WTC11 (cell line): ENCODE results near the gene RPS6KB2. TPM values are rescaled to one million over a fixed set of nuclear protein-coding genes. Genes with fewer than 3 reads are reported as not detected.

Experiments
- ATAC-seq: fragments of 200-7000 bp; cut with Tn5 transposase; 2 replicates; pipeline ENCODE4 v1.10.0; 2021; ENCODE audit warnings: mild to moderate bottlenecking, moderate library complexity
- CTCF ChIA-PET: fragments of 300-600 bp; sonication (Branson Sonifier 250); formaldehyde crosslinking; loops from one replicate; lab custom pipeline; 2021; ENCODE audit warnings: antibody characterized with exemption; lab: Charles Lee
- POLR2A ChIA-PET: fragments of 350-600 bp; sonication (Branson Sonifier 250); formaldehyde crosslinking; loops from one replicate; lab custom pipeline; 2021; ENCODE audit warnings: antibody characterized with exemption; lab: Charles Lee
- DNase-seq: peaks from one replicate; pipeline ENCODE4 v3.0.0; 2021; ENCODE audit warnings: low spot score
- H3K27ac Mint-ChIP-seq: 2 replicates; pipeline ENCODE4 v1.8.0; 2021; ENCODE audit warnings: mixed read lengths
- H3K27me3 Mint-ChIP-seq: 2 replicates; pipeline ENCODE4 v1.8.0; 2021; ENCODE audit warnings: low read depth, mild to moderate bottlenecking, moderate library complexity, mixed read lengths
- H3K36me3 Mint-ChIP-seq: 2 replicates; pipeline ENCODE4 v1.8.0; 2021; ENCODE audit warnings: mixed read lengths
- H3K4me1 Mint-ChIP-seq: 2 replicates; pipeline ENCODE4 v1.8.0; 2022; ENCODE audit warnings: mixed read lengths
- H3K4me3 Mint-ChIP-seq: 2 replicates; pipeline ENCODE4 v1.8.0; 2021; ENCODE audit warnings: mild to moderate bottlenecking, moderate library complexity, mixed read lengths
- H3K9me3 Mint-ChIP-seq: 2 replicates; pipeline ENCODE4 v1.8.0; 2021; ENCODE audit warnings: mixed read lengths
- ETV6 ChIP-seq: sonication (generic); formaldehyde crosslinking; IDR thresholded peaks from 2 replicates; pipeline ENCODE4 v1.8.1; 2022; ENCODE audit warnings: mild to moderate bottlenecking, missing genetic modification reagents
- JAZF1 ChIP-seq: fragments of 250-450 bp; sonication (Bioruptor Pico); IDR thresholded peaks from 2 replicates; pipeline ENCODE4 v1.9.0; 2021; ENCODE audit warnings: moderate library complexity, mild to moderate bottlenecking, inconsistent platforms
- MXD4 ChIP-seq: fragments of 250-450 bp; sonication (Bioruptor Pico); IDR thresholded peaks from 2 replicates; pipeline ENCODE4 v1.8.0; 2021; ENCODE audit warnings: mild to moderate bottlenecking, moderate library complexity, borderline replicate concordance
- NFE2L1 ChIP-seq: sonication (generic); formaldehyde crosslinking; IDR thresholded peaks from 2 replicates; pipeline ENCODE4 v1.8.1; 2023; ENCODE audit warnings: missing genetic modification reagents
- NFYB ChIP-seq: sonication (generic); formaldehyde crosslinking; conservative IDR thresholded peaks from 2 replicates; pipeline ENCODE4 v1.8.0; 2022; ENCODE audit warnings: low read depth, missing genetic modification reagents
- NR3C1 ChIP-seq: sonication (generic); formaldehyde crosslinking; conservative IDR thresholded peaks from 2 replicates; pipeline ENCODE4 v1.8.1; 2023; ENCODE audit warnings: low read depth, mild to moderate bottlenecking, missing genetic modification reagents
- RELA ChIP-seq: sonication (generic); formaldehyde crosslinking; IDR thresholded peaks from 2 replicates; pipeline ENCODE4 v1.8.1; 2022; ENCODE audit warnings: missing genetic modification reagents, mild to moderate bottlenecking, borderline replicate concordance
- SOX15 ChIP-seq: fragments of 250-450 bp; sonication (Bioruptor Pico); IDR thresholded peaks from 2 replicates; pipeline ENCODE4 v1.9.0; 2021; ENCODE audit warnings: mild to moderate bottlenecking
- TEAD4 ChIP-seq: sonication (generic); formaldehyde crosslinking; IDR thresholded peaks from 2 replicates; pipeline ENCODE4 v1.8.0; 2022; ENCODE audit warnings: mild to moderate bottlenecking, missing genetic modification reagents
- ZNF121 ChIP-seq: sonication (generic); formaldehyde crosslinking; IDR thresholded peaks from 2 replicates; pipeline ENCODE4 v1.8.0; 2023; ENCODE audit warnings: missing genetic modification reagents
- total RNA-seq: library from RNA; stranded (reverse); gene quantifications from 3 replicates; pipeline ENCODE4 v1.2.3, GENCODE V29; 2021
- TF ChIP-seq, protein P1 (sequence below): sonication (generic); formaldehyde crosslinking; IDR thresholded peaks from 2 replicates; pipeline ENCODE4 v1.8.0; 2022; ENCODE audit warnings: mild to moderate bottlenecking, missing genetic modification reagents
- TF ChIP-seq, protein P2 (sequence below): sonication (generic); formaldehyde crosslinking; IDR thresholded peaks from 2 replicates; pipeline ENCODE4 v1.8.1; 2023; ENCODE audit warnings: mild to moderate bottlenecking, missing genetic modification reagents, borderline replicate concordance
- TF ChIP-seq, protein P3 (sequence below): sonication (generic); formaldehyde crosslinking; IDR thresholded peaks from 2 replicates; pipeline ENCODE4 v1.8.0; 2022; ENCODE audit warnings: mild to moderate bottlenecking, missing genetic modification reagents
- TF ChIP-seq, protein P4 (sequence below): fragments of 250-450 bp; sonication (Bioruptor Pico); IDR thresholded peaks from 2 replicates; pipeline ENCODE4 v2.1.2; 2022; ENCODE audit warnings: mild to moderate bottlenecking, moderate library complexity
- TF ChIP-seq, protein P5 (sequence below): sonication (generic); formaldehyde crosslinking; IDR thresholded peaks from 2 replicates; pipeline ENCODE4 v1.8.1; 2023; ENCODE audit warnings: mild to moderate bottlenecking, missing genetic modification reagents, moderate library complexity
- TF ChIP-seq, protein P6 (sequence below): sonication (generic); formaldehyde crosslinking; IDR thresholded peaks from 2 replicates; pipeline ENCODE4 v1.8.0; 2023; ENCODE audit warnings: mild to moderate bottlenecking, missing genetic modification reagents

RPS6KB2 gene
- total RNA-seq, 1 experiment from 2014 or later, result 54.7 TPM

DNA sequence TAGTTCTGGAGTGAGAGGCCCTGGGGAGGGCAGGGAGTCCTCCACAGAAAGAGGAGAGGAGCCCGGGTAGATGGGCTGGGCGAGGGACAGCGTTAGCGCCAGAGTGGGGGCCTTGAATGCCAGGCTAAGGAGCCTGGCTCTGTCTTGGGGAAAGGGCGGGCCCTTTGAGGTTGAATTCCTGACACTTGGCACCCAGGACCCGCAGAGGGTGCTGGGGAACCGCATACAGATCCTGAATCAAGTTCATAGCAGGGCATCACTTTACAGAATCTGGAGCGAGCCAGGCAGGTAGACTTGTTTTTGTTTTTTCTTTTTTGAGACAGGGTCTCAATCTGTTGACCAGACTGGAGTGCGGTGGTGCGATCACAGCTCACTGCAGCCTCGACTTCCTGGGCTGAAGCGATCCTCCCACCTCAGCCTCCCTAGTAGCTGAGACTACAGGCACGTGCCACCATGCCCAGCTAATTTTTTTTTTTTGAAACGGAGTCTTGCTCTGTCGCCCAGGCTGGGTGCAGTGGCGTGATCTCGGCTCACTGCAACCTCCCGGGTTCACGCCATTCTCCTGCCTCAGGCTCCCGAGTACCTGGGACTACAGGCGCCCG is 6.8 kb upstream of the RPS6KB2 start:
- peaks cover 13% of the 10 kb centered on the region for H3K4me1 Mint-ChIP-seq
- ATAC-seq (peak; percentile 18), DNase-seq (no peak)
- H3K9me3 Mint-ChIP-seq, result no peaks in the 10 kb centered on the region
- peaks cover 4% of the 10 kb centered on the region; the same call in 1 of the 2 replicates for H3K27me3 Mint-ChIP-seq
- peak overlapping the region; percentile 56 for H3K4me3 Mint-ChIP-seq
- peak overlapping the region; percentile 77 for H3K27ac Mint-ChIP-seq
- POLR2A ChIA-PET, result interaction anchor here (1.0 to 2.5 kb wide), 4 partner anchors 14 to 47 kb away, joined by 3 to 11 read pairs (median 6); partner anchors contain the start of genes PPP1CA and TMEM134
- no peaks in the 10 kb centered on the region for H3K36me3 Mint-ChIP-seq
- CTCF ChIA-PET, result interaction anchor here (1.2 to 4.1 kb wide), 5 partner anchors 19 to 208 kb away, joined by 5 to 45 read pairs (median 10); partner anchors contain the start of genes CLCF1, NUDT8, PPP1CA and TBC1D10C
- TF ChIP-seq ZNF121 (CRISPR knock-in tag), result peak; percentile 51; the same call in 1 of the 2 replicates
- TF ChIP-seq MXD4 (CRISPR knock-in tag), result no peak

DNA sequence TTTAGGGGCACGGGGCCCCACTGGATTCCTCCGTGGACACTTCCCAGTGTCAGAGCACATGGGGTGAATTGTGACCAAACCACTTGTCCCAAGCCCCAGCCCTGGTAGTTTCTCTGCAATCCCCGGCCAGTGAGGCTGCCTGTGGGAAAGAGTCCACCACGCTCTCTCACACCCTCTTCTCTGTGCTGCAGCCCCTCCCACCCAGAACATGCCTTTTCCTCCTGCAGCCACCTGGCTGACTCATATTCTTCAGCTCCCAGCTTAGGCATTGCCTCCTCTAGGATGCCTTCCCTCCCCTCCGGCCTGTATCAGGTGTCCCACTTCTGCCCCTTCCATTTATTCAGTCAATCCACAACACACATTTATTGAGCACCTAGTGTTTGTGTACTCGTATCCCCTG is 5.4 kb upstream of the RPS6KB2 start:
- ChIA-PET CTCF (interaction anchor here (0.7 to 1.6 kb wide), 3 partner anchors 21 to 45 kb away, joined by 3 to 5 read pairs (median 3); partner anchors contain the start of genes PPP1CA and TMEM134), POLR2A (interaction anchor here (1.4 kb wide), 1 partner anchor 21 kb away, joined by 6 read pairs; the partner anchor contains the start of gene PPP1CA)
- no peak for ATAC-seq
- DNase-seq, result no peak
- no peaks in the 10 kb centered on the region for H3K9me3 Mint-ChIP-seq
- peaks cover 12% of the 10 kb centered on the region for H3K4me1 Mint-ChIP-seq
- no peaks in the 10 kb centered on the region for H3K36me3 Mint-ChIP-seq
- TF ChIP-seq, protein P1, sequence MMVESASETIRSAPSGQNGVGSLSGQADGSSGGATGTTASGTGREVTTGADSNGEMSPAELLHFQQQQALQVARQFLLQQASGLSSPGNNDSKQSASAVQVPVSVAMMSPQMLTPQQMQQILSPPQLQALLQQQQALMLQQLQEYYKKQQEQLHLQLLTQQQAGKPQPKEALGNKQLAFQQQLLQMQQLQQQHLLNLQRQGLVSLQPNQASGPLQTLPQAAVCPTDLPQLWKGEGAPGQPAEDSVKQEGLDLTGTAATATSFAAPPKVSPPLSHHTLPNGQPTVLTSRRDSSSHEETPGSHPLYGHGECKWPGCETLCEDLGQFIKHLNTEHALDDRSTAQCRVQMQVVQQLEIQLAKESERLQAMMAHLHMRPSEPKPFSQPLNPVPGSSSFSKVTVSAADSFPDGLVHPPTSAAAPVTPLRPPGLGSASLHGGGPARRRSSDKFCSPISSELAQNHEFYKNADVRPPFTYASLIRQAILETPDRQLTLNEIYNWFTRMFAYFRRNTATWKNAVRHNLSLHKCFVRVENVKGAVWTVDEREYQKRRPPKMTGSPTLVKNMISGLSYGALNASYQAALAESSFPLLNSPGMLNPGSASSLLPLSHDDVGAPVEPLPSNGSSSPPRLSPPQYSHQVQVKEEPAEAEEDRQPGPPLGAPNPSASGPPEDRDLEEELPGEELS (CRISPR knock-in tag), result no peak
- TF ChIP-seq, protein P2, sequence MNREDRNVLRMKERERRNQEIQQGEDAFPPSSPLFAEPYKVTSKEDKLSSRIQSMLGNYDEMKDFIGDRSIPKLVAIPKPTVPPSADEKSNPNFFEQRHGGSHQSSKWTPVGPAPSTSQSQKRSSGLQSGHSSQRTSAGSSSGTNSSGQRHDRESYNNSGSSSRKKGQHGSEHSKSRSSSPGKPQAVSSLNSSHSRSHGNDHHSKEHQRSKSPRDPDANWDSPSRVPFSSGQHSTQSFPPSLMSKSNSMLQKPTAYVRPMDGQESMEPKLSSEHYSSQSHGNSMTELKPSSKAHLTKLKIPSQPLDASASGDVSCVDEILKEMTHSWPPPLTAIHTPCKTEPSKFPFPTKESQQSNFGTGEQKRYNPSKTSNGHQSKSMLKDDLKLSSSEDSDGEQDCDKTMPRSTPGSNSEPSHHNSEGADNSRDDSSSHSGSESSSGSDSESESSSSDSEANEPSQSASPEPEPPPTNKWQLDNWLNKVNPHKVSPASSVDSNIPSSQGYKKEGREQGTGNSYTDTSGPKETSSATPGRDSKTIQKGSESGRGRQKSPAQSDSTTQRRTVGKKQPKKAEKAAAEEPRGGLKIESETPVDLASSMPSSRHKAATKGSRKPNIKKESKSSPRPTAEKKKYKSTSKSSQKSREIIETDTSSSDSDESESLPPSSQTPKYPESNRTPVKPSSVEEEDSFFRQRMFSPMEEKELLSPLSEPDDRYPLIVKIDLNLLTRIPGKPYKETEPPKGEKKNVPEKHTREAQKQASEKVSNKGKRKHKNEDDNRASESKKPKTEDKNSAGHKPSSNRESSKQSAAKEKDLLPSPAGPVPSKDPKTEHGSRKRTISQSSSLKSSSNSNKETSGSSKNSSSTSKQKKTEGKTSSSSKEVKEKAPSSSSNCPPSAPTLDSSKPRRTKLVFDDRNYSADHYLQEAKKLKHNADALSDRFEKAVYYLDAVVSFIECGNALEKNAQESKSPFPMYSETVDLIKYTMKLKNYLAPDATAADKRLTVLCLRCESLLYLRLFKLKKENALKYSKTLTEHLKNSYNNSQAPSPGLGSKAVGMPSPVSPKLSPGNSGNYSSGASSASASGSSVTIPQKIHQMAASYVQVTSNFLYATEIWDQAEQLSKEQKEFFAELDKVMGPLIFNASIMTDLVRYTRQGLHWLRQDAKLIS (CRISPR knock-in tag), result no peak
- TF ChIP-seq ETV6 (CRISPR knock-in tag) (no peak), TEAD4 (CRISPR knock-in tag) (no peak)
- no peak overlapping the region for H3K4me3 Mint-ChIP-seq
- peak overlapping the region; percentile 65 for H3K27ac Mint-ChIP-seq
- H3K27me3 Mint-ChIP-seq, result peaks cover 4% of the 10 kb centered on the region; the same call in 1 of the 2 replicates

DNA sequence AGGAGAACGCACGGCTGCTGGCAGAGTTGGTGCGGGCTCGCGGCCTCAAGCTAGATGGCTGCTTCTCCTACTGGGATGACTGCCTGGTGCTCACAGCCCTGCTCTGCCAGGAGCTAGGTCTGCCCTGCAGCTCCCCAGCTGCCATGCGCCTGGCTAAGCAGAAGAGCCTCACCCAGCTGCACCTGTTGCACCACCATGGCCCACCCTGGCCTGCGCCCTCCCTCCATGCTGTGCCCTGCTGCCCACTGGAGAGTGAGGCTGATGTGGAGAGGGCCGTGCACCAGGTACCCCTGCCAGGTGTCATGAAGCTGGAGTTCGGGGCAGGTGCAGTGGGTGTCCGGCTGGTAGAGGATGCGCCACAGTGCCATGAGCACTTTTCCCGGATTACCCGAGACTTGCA is 4.8 kb upstream of the RPS6KB2 start:
- ChIA-PET POLR2A (interaction anchor here (1.4 kb wide), 1 partner anchor 22 kb away, joined by 6 read pairs; the partner anchor contains the start of gene PPP1CA), CTCF (interaction anchor here (1.0 to 1.6 kb wide), 3 partner anchors 22 to 45 kb away, joined by 3 to 5 read pairs (median 5); partner anchors contain the start of genes PPP1CA and TMEM134)
- peaks cover 4% of the 10 kb centered on the region; the same call in 1 of the 2 replicates for H3K27me3 Mint-ChIP-seq
- H3K4me1 Mint-ChIP-seq, result peaks cover 12% of the 10 kb centered on the region
- no peaks in the 10 kb centered on the region for H3K36me3 Mint-ChIP-seq
- no peak overlapping the region for H3K4me3 Mint-ChIP-seq
- ATAC-seq, result no peak
- no peaks in the 10 kb centered on the region for H3K9me3 Mint-ChIP-seq
- H3K27ac Mint-ChIP-seq, result no peak overlapping the region
- DNase-seq, result no peak
- TF ChIP-seq JAZF1, result no peak
- no peak for TF ChIP-seq NR3C1 (CRISPR knock-in tag)
- TF ChIP-seq, protein P3, sequence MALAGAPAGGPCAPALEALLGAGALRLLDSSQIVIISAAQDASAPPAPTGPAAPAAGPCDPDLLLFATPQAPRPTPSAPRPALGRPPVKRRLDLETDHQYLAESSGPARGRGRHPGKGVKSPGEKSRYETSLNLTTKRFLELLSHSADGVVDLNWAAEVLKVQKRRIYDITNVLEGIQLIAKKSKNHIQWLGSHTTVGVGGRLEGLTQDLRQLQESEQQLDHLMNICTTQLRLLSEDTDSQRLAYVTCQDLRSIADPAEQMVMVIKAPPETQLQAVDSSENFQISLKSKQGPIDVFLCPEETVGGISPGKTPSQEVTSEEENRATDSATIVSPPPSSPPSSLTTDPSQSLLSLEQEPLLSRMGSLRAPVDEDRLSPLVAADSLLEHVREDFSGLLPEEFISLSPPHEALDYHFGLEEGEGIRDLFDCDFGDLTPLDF (CRISPR knock-in tag), result no peak
- no peak for TF ChIP-seq NFE2L1 (CRISPR knock-in tag)
- TF ChIP-seq SOX15 (CRISPR knock-in tag), result no peak
- TF ChIP-seq, protein P4, sequence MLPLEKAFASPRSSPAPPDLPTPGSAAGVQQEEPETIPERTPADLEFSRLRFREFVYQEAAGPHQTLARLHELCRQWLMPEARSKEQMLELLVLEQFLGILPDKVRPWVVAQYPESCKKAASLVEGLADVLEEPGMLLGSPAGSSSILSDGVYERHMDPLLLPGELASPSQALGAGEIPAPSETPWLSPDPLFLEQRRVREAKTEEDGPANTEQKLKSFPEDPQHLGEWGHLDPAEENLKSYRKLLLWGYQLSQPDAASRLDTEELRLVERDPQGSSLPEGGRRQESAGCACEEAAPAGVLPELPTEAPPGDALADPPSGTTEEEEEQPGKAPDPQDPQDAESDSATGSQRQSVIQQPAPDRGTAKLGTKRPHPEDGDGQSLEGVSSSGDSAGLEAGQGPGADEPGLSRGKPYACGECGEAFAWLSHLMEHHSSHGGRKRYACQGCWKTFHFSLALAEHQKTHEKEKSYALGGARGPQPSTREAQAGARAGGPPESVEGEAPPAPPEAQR, result no peak
- TF ChIP-seq ETV6 (CRISPR knock-in tag), result no peak
- TF ChIP-seq, protein P5, sequence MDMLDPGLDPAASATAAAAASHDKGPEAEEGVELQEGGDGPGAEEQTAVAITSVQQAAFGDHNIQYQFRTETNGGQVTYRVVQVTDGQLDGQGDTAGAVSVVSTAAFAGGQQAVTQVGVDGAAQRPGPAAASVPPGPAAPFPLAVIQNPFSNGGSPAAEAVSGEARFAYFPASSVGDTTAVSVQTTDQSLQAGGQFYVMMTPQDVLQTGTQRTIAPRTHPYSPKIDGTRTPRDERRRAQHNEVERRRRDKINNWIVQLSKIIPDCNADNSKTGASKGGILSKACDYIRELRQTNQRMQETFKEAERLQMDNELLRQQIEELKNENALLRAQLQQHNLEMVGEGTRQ, result no peak
- no peak; the same call in 1 of the 2 replicates for TF ChIP-seq NFYB
- no peak for TF ChIP-seq RELA (CRISPR knock-in tag)
- TF ChIP-seq, protein P6, sequence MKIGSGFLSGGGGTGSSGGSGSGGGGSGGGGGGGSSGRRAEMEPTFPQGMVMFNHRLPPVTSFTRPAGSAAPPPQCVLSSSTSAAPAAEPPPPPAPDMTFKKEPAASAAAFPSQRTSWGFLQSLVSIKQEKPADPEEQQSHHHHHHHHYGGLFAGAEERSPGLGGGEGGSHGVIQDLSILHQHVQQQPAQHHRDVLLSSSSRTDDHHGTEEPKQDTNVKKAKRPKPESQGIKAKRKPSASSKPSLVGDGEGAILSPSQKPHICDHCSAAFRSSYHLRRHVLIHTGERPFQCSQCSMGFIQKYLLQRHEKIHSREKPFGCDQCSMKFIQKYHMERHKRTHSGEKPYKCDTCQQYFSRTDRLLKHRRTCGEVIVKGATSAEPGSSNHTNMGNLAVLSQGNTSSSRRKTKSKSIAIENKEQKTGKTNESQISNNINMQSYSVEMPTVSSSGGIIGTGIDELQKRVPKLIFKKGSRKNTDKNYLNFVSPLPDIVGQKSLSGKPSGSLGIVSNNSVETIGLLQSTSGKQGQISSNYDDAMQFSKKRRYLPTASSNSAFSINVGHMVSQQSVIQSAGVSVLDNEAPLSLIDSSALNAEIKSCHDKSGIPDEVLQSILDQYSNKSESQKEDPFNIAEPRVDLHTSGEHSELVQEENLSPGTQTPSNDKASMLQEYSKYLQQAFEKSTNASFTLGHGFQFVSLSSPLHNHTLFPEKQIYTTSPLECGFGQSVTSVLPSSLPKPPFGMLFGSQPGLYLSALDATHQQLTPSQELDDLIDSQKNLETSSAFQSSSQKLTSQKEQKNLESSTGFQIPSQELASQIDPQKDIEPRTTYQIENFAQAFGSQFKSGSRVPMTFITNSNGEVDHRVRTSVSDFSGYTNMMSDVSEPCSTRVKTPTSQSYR, result no peak
